Stimulated activated naive CD4-positive, alpha-beta T cell treated with Interleukin-2 at 50 U/mL for 16 hours (primary cell): Measurements from ENCODE around the gene SPACA7.
"Not testable (repeated sequence)": the region's sequence is repeated elsewhere in the genome, so short reads cannot be mapped to it uniquely, and the experiment has no call there.

Source experiments
- DNase-seq: peaks from one replicate; lab custom pipeline; 2025; lab: John Stamatoyannopoulos, UW

SPACA7 gene

DNA sequence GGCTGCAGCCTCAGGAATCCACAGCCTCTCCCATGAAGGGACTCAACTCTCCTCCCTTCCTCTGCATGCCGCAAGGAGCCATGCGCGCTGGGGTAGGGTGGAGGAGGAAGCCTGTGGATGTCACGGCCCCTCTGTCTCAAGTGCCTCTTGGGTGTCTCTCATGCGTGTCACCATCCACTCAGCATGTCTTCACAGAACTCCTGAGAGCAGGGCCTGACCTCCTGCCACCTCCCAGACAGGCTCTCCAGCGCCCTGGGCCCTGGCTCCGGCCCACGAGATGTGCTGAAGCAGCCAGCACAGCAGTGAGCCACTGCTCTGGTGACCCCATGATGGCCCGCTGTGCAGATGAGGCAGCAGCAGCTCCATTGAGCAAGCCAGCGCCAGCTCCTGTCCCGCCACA lies 25.9 kb upstream of the SPACA7 start:
- DNase-seq: no peak

- no peak for DNase-seq
Observed at GRCh38 chr13:112351825-112352224, 24.3 kb upstream of the SPACA7 start.

DNA sequence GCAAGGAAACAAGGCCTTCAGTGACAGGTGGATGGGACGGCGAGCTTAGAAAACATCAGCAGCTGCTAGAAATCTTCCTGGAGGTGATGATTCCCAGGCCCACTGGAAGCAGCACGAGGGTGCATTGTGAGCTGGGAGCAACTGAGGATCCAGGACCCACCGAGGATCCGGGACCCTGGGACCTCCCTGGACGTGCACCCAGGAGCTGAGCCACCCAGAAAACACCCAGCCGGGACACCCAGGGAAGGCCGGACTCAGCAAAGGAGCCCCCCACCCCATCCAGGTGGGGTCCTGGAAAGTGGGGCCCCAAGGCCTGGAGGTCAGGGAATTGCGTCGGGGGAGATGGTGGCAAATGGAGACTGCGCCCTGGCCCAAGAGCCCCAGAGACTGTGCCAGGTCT lies 22.3 kb upstream of the SPACA7 start:
- DNase-seq: no peak

DNA sequence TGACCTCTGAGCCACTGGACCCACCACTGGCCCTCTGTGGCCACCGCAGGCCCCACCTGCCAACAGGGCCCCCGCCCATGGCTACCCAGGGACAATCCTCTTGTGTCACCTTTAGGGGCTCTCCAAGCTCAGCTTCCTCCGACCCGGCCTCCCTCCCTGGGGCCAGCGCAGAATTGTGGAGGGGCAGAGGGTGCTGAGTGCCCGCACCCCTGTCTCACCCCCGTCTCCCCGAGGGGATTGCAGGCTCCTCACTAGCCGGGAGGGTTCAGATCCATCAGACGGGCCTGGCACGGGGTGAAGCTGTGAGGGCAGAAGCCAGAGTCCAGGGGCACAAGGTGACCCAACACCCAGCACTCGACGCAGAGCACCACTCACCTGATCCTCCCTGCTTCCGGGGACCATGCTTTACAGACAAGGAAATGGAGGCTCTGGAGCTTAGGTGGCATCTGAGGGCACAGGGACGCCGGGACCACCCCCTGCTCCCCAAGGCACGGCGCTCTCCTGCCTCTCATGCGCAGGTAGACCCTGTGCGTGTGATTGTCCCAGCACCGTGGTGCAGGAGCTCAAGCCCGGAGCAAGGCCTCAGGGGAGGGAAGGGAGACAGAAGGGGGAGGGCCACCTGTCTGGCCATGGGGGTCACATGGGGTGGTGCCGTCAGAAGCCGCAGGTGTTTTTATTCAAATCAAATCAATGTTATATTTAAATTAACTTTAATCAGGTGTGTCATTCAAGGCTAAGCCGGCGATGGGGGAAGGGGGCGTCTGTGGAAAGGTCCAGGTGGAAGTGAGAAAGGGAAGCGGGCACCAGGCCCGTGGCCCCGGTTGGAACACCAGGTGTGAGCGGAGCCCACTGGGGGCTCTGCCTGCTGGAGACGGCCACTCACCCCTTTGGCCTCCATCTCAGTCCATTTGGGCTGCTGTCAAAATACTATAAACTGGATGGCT lies 21.6 kb upstream of the SPACA7 start:
- DNase-seq: no peak

DNA sequence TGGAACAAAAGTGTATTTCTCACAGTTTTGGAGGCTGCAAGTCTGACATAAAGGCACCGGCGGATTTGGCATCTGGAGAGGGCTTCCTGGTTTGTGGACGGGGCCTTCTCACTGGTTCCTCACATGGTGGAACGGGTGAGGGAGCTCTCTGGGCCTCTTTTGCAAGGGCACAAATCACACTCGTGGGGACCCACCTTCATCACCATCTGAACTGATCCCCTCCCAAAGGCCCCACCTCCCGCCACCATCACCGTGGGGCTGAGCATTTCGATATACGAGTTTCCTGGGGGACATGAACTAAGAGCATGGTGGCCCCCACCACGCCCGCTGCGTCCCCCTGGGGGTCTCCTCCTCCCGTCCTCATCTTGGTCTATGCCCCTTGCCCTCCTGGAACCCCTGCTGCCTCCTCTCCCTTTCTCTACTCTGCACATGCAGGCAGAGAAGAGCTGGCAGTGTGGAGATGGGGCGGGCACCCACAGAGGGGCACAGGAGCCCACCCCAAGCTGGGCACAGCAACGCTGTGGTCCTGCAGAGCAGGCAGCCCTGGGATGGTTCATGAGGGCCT lies 20.8 kb upstream of the SPACA7 start:
- DNase-seq: no peak

- no peak for DNase-seq
Observed at GRCh38 chr13:112356190-112356589, 20.0 kb upstream of the SPACA7 start.

- no peak for DNase-seq
Observed at GRCh38 chr13:112358156-112358555, 18.0 kb upstream of the SPACA7 start.

DNA sequence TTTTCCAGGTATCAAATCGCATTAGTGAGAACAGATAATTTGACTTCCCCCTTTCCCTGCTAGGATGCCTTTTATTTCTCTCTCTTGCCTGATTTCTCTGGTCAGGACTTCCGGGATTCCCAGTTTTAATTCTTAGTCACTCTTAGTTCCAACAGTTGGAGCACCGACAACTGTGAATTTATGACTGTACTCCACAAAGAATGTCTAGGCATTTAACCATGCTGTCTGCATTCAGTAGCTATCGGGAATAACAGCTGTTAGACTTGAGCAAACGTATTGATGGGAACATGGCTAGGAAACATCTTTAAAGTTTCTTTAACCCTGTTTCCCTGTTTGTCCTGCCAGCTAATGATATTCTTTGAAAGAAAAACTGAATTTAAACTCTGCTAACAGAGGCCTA lies 14.1 kb upstream of the SPACA7 start:
- DNase-seq: no peak

DNA sequence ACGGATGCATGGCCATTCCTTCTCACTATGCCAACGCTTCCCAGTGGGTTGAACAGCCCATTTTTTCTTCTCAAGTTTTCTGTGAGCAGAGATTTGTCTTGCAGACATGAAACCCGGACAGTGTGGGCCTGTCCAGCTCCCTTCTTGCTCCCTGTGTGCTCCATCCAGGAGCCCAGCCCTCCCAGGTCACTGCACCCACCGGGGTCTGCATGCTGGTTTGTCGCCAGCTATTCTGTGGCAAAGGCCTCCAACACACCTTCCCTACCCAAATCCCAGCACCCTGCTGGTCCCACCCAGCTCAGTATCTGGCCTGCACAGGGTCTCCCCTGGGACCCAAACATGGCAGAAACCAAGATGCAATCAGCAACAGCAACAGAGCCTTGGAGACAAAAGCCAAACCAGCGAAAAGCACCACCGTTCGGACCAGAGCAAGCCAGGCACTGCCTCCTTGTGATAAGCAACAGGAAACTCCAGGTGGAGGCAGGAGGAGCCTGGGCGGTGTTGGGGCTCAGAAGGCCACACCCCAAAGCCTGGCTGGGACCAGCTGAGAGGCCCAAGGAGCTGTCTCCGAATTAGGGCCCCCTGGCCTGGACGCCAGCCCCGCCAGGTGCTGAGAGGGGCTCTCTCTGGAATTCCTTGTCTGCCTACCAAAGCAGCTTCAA lies 12.2 kb upstream of the SPACA7 start:
- no peak for DNase-seq

GRCh38 chr13:112366907-112367646 lies 9.1 kb upstream of the SPACA7 start:
- DNase-seq: no peak

DNA sequence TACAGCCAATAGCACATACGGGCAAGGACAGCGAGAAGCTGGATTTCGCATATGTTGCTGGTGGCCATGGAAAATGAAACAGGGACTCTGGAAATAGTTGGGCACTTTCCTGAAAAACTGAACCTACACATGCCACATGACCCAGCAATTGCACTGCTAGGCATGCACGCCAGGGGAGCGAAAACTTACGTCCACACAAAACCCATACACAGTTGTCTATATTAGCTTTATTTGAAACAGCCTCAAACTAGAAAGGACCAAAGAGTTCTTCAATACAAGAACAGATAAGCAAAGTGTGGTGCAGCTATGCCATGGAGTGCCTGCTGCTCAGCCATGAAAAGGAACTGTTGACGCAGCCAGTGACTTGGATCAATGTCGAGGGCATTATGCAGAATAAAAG lies 7.3 kb upstream of the SPACA7 start:
- DNase-seq: no peak

DNA sequence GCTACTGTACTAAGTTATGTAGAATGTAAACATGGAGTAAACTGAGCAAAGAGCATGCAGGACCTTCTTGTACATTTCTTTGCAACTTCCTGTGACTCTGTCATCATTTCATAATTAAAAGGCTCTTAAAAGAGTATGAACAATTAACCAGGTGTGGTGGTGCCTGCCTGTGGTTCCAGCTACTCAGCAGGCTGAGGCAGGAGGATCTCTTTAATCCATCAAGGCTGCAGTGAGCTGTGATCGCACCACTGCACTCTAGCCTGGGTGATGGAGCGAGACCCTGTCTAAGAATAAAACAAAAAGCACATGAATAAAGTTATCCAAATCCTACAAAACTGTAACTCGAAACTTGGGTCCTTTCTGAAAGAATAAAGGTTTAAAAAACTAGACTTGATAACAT lies 5.8 kb upstream of the SPACA7 start:
- DNase-seq: no peak

DNA sequence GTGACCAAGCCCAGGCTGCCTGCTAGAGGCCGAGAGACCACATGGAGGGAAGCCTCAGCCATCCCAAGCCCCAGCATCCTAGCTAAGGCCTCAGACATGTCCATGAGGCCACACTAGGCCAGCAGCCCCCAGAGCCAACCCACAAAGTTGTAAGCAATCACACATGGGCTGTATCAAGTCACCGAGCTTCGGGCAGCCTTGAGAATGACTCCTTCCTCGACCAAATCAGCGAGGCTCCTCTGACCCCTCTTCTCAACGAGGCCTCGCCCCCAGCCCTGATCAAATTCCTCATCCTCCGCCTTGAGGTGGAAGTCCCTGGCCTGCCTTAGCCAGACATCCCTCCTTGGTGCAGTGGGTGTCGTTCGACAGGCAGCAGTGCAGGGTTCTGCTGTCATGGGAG lies 1.9 kb upstream of the SPACA7 start:
- DNase-seq: no peak

GRCh38 chr13:112391746-112392145 lies 15.6 kb downstream of the SPACA7 start:
- DNase-seq: no peak

DNA sequence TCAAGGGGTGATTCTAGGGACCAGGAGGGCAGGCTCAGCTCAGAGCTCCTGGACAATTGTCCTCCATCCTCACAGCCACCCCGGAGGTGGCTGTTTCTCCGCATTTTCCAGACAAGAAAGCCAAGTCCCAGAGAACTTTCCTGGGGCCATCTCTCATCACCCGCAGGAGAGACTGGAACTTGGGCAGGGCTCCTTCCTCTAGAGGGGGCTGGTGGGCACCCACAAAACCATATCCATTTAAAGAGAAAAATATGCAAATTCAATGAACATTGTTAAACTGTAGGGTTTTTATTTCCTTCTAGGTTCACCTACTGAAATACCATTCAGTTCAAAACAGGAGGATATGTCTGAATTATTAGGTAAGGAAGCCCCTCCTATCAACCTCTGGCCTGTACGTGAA lies 16.6 kb downstream of the SPACA7 start:
- DNase-seq: no peak

GRCh38 chr13:112395022-112395421 lies 18.9 kb downstream of the SPACA7 start:
- not testable (repeated sequence) for DNase-seq

GRCh38 chr13:112395941-112396340 lies 19.8 kb downstream of the SPACA7 start:
- not testable (repeated sequence) for DNase-seq

- DNase-seq: no peak
Observed at GRCh38 chr13:112397108-112397507, 21.0 kb downstream of the SPACA7 start.

GRCh38 chr13:112398347-112398746 lies 22.2 kb downstream of the SPACA7 start:
- DNase-seq: not testable (repeated sequence)

DNA sequence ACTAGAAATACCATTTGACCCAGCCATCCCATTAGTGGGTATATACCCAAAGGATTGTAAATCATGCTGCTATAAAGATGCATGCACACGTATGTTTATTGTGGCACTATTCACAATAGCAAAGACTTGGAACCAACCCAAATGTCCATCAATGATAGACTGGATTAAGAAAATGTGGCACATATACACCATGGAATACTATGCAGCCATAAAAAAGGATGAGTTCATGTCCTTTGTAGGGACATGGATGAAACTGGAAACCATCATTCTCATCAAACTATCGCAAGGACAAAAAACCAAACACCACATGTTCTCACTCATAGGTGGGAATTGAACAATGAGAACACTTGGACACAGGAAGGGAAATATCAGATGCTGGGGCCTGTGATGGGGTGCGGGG lies 33.7 kb downstream of the SPACA7 start:
- DNase-seq: not testable (repeated sequence)

DNA sequence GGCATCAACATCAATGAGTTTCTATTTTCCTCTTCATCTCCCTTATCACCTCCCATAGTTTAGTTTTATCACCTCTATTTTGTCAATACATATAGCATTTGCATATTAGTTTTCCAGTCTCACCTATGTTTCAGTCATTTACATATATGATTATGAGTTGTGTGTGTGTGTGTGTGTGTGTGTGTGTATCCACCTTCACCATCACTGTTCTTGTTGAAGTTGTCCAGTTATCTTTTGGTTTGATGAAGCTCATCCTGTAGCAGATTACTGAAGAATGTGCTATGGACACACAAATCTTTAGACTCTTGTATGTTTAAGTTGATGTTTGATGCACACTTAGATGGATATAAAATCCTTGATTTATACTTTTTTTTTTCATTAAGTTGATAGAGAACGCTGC lies 40.5 kb downstream of the SPACA7 start:
- DNase-seq: no peak

GRCh38 chr13:112417079-112417478 lies 40.9 kb downstream of the SPACA7 start:
- no peak for DNase-seq
